Measurements from ENCODE around the gene SLC6A17.

The SLC6A17 gene

GRCh38 chr1:110206261-110206920 is 56.1 kb downstream of the SLC6A17 start:
- TF ChIP-seq, protein P1, sequence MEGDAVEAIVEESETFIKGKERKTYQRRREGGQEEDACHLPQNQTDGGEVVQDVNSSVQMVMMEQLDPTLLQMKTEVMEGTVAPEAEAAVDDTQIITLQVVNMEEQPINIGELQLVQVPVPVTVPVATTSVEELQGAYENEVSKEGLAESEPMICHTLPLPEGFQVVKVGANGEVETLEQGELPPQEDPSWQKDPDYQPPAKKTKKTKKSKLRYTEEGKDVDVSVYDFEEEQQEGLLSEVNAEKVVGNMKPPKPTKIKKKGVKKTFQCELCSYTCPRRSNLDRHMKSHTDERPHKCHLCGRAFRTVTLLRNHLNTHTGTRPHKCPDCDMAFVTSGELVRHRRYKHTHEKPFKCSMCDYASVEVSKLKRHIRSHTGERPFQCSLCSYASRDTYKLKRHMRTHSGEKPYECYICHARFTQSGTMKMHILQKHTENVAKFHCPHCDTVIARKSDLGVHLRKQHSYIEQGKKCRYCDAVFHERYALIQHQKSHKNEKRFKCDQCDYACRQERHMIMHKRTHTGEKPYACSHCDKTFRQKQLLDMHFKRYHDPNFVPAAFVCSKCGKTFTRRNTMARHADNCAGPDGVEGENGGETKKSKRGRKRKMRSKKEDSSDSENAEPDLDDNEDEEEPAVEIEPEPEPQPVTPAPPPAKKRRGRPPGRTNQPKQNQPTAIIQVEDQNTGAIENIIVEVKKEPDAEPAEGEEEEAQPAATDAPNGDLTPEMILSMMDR (conservative IDR thresholded peaks at IDR 0.05; ENCODE audit: low read length): no peak
- no peak for DNase-seq (ENCODE audit: low read depth)
- H3K4me3 ChIP-seq (ENCODE audit: low read length): no peak overlapping the region

- DNase-seq (ENCODE audit: low read depth): peak; percentile 31
- TF ChIP-seq, protein P1 (conservative IDR thresholded peaks at IDR 0.05; ENCODE audit: low read length): peak; percentile 94
- H3K4me3 ChIP-seq (ENCODE audit: low read length): no peak overlapping the region
Measured at GRCh38 chr1:110207831-110208230, 57.5 kb downstream of the SLC6A17 start.

DNA sequence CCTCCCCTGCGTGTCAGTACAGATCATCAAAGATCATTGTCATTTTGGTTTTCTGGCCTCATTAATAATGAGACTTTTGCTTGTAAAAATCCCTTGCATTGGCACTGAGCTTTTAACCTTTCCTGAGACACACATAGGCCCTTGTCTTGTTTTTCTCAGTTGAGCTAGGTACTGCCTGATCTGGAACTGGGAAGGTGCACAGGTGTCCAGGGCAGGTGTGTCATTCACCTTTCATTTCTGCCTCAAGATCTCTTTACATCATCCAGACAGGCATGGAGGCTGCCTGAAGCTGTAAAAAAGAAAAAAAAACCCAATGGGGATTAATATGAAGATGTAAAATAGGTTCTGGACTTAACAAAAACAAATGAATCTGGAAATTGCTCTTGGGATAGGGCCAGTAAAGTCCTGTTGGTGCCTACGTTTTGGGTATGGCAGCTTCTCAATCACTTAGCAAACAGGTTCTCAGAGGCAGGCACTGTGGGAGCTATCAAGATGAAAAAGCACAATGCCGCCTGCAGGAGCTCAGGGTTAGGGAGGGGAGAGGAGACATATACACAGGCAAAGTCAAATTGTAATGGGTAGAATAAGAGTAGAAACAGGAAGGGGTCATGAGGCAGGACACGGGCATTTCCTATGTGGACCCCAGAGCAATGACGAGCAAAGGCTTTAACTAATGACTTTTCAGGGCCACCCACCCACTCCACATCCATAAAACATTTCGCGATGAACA is 58.8 kb downstream of the SLC6A17 start:
- peak overlapping the region; percentile 67 for H3K4me3 ChIP-seq (ENCODE audit: low read length)
- TF ChIP-seq, protein P1 (conservative IDR thresholded peaks at IDR 0.05; ENCODE audit: low read length): no peak
- DNase-seq (ENCODE audit: low read depth): no peak

- DNase-seq (ENCODE audit: low read depth): peak; percentile 89
- H3K4me3 ChIP-seq (ENCODE audit: low read length): peak within 1 kb of the TSS; percentile 67
- TF ChIP-seq, protein P1 (conservative IDR thresholded peaks at IDR 0.05; ENCODE audit: low read length): no peak
Measured at GRCh38 chr1:110209715-110210603, 59.7 kb downstream of the SLC6A17 start, which contains the start of gene KCNC4. Gene KCNC4, plus strand, starts transcription at chr1:110210314. Its CDS starts 1,186 bp downstream, at chr1:110211500.

GRCh38 chr1:110210604-110211495 is 60.6 kb downstream of the SLC6A17 start:
- DNase-seq (ENCODE audit: low read depth): peak; percentile 43
- TF ChIP-seq, protein P1 (conservative IDR thresholded peaks at IDR 0.05; ENCODE audit: low read length): no peak
- peak overlapping the region; percentile 67 for H3K4me3 ChIP-seq (ENCODE audit: low read length)

DNA sequence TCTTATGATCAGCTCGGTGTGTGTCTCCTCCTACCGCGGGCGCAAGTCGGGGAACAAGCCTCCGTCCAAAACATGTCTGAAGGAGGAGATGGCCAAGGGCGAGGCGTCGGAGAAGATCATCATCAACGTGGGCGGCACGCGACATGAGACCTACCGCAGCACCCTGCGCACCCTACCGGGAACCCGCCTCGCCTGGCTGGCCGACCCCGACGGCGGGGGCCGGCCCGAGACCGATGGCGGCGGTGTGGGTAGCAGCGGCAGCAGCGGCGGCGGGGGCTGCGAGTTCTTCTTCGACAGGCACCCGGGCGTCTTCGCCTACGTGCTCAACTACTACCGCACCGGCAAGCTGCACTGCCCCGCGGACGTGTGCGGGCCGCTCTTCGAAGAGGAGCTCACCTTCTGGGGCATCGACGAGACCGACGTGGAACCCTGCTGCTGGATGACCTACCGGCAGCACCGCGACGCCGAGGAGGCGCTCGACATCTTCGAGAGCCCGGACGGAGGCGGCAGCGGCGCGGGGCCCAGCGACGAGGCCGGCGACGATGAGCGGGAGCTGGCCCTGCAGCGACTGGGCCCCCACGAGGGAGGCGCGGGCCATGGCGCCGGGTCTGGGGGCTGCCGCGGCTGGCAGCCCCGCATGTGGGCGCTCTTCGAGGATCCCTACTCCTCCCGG is 61.3 kb downstream of the SLC6A17 start:
- TF ChIP-seq, protein P1 (conservative IDR thresholded peaks at IDR 0.05; ENCODE audit: low read length): no peak
- peak overlapping the region; percentile 67 for H3K4me3 ChIP-seq (ENCODE audit: low read length)
- no peak for DNase-seq (ENCODE audit: low read depth)

Data from AG10803 (cell line).